Transverse colon (tissue), 4 donors: ENCODE data around the gene DCUN1D3. TPM values are rescaled to one million over a fixed set of nuclear protein-coding genes. Genes with fewer than 3 reads are reported as not detected.

Experiments used
- DNase-seq: peaks from one replicate; pipeline ENCODE4 v3.0.0-alpha.2; 2019
- H3K27ac ChIP-seq, 4 donors: fragments of 200-600 bp; sonication (generic); 2 replicates each; pipeline ENCODE4 v1.5.1; 2016 to 2018; ENCODE audit warnings: inconsistent platforms in 4 of 4
- H3K27me3 ChIP-seq: fragments of 200-600 bp; sonication (generic); 2 replicates; pipeline ENCODE4 v1.5.1; 2017; ENCODE audit warnings: inconsistent platforms
- H3K36me3 ChIP-seq, 4 donors: fragments of 200-600 bp; sonication (generic); 2 replicates each; pipeline ENCODE4 v1.5.1; 2017 to 2019; ENCODE audit warnings: inconsistent platforms in 4 of 4
- H3K4me1 ChIP-seq, 4 donors: fragments of 200-600 bp; sonication (generic); 2 replicates each; pipeline ENCODE4 v1.5.1; 2017 to 2020; ENCODE audit warnings: inconsistent platforms in 4 of 4
- H3K4me3 ChIP-seq, 4 donors: fragments of 200-600 bp; sonication (generic); 1 replicate in 1 of 4; 2 replicates in 3 of 4; pipeline versions ENCODE4 v1.5.1 to v1.6.1; 2017 to 2019; ENCODE audit warnings: inconsistent platforms in 4 of 4
- H3K9me3 ChIP-seq, 2 donors: fragments of 200-600 bp; sonication (generic); 2 replicates each; pipeline ENCODE4 v1.5.1; 2017 to 2019; ENCODE audit warnings: inconsistent platforms in 2 of 2
- CTCF ChIP-seq, 5 experiments: fragments of 200-600 bp in 3 of 5; fragments of 450-650 bp in 2 of 5; sonication (generic) in 3 of 5; IDR thresholded peaks; 1 replicate in 2 of 5; 2 replicates in 3 of 5; pipeline ENCODE4 v1.5.1; 2016 to 2017; ENCODE audit warnings: antibody characterized with exemption in 5 of 5, inconsistent platforms in 3 of 5, mild to moderate bottlenecking in 2 of 5, moderate library complexity in 1 of 5
- EP300 ChIP-seq: sonication (generic); formaldehyde crosslinking; IDR thresholded peaks from one replicate; pipeline ENCODE4 v1.6.1; 2017; ENCODE audit warnings: antibody characterized with exemption, low read depth
- POLR2A ChIP-seq: fragments of 450-650 bp; IDR thresholded peaks from one replicate; pipeline ENCODE4 v1.6.1; 2016; ENCODE audit warnings: antibody characterized with exemption, mild to moderate bottlenecking, moderate library complexity
- POLR2AphosphoS5 ChIP-seq, 3 donors: sonication (generic); formaldehyde crosslinking; IDR thresholded peaks; one replicate each; pipeline ENCODE4 v1.6.1; 2016; ENCODE audit warnings: antibody characterized with exemption in 3 of 3
- WGBS, 2 donors: methylation state at CpG; one replicate each; pipeline ENCODE4 v1.1.5; 2018; ENCODE audit warnings: low coverage in 1 of 2; 5-methylcytosine and 5-hydroxymethylcytosine counted together
- in situ Hi-C, 4 donors: fragments of 200-750 bp; cut with MboI; loops; one replicate each; pipeline versions ENCODE4 v1.15.0 to v1.15.1; 2017; ENCODE audit warnings: low sequenced_read_pairs in 3 of 4, low pct_ligation_motif_present in 1 of 4, low pct_unique_long_range_greater_than_20kb in 1 of 4
- intact Hi-C: fragments of 100-400 bp; cut with DNase I; formaldehyde crosslinking; loops from one replicate; pipeline ENCODE4 v1.15.1; 2023; ENCODE audit warnings: low total_unique reads
- total RNA-seq, 4 donors: library from RNA; depleted of rRNA; stranded (reverse); fragments of >200 nt; gene quantifications; one replicate each; pipeline ENCODE4 v1.1.0, GENCODE V29; 2016

The DCUN1D3 gene
- total RNA-seq, 4 donors from 2014 or later = 5.6 to 47.6 (median 10.5) TPM

DNA sequence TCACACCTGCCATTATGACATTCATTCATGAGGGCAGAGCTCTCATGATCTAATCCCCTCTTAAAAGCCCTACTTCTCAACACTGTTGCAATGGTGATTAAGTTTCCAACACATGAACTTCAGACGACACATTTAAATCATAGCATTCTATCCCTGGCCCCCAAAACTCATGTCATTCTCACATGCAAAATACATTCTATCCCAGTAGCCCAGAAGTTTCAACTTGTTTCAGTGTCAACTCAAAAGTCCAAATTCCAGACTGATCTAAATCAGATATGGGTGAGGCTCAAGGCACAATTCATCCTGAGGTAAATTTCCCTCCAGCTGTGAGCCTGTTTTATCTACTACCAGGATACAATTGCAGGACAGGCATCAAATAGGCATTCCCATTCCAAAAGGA lies 25.6 kb upstream of the DCUN1D3 start:
- in situ Hi-C loops (no loop called here), intact Hi-C loops (no loop called here)
- H3K4me3 ChIP-seq = no peak overlapping the region
- WGBS, 2 donors = 90 to 100% methylated on average over 1 of the region's 1 CpG
- DNase-seq = no peak
- H3K27ac ChIP-seq = no peak overlapping the region
- H3K36me3 ChIP-seq = peaks cover 0 to 9% (median 4%) of the 10 kb centered on the region in 4 donors
- H3K27me3 ChIP-seq = no peaks in the 10 kb centered on the region
- TF ChIP-seq EP300 = no peak
- TF ChIP-seq CTCF (IDR thresholded peaks at IDR 0.05) = no peak
- TF ChIP-seq POLR2A = no peak
- TF ChIP-seq POLR2AphosphoS5 (IDR thresholded peaks at IDR 0.05) = no peak
- no peaks in the 10 kb centered on the region for H3K4me1 ChIP-seq
- H3K9me3 ChIP-seq = no peaks in the 10 kb centered on the region

GRCh38 chr16:20923876-20924275 lies 23.7 kb upstream of the DCUN1D3 start:
- in situ Hi-C loops = no loop called here
- Histone ChIP-seq H3K4me3 (no peak overlapping the region), H3K4me1 (no peaks in the 10 kb centered on the region), H3K36me3 (peaks cover 0 to 9% (median 4%) of the 10 kb centered on the region in 4 donors), H3K27me3 (no peaks in the 10 kb centered on the region), H3K9me3 (no peaks in the 10 kb centered on the region), H3K27ac (no peak overlapping the region)
- 85% methylated on average over 3 of the region's 3 CpGs; no CpG with 5 or more reads in 1 of the 2 donors for WGBS, 2 donors
- DNase-seq = no peak
- intact Hi-C loops = no loop called here
- TF ChIP-seq EP300 = no peak
- no peak for TF ChIP-seq POLR2AphosphoS5 (IDR thresholded peaks at IDR 0.05)
- no peak for TF ChIP-seq CTCF (IDR thresholded peaks at IDR 0.05)
- no peak for TF ChIP-seq POLR2A

DNA sequence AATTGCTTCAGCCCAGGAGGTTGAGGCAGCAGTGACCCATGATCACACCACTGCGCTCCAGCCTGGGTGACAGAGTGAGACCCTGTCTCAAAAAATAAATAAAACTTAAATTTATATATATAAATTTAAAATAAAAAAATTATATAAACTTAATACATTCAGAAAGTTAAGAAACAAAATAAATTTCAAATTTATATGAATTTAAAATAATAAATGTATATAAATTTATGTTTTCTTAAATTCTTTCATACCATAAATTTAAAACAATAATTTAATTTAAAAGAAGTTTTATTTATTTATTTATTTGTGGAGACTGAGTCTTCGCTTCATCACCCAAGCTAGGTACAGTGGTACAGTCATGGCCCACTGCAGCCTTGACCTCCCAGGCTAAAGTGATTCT lies 20.6 kb upstream of the DCUN1D3 start:
- TF ChIP-seq EP300 (no peak), POLR2AphosphoS5 (IDR thresholded peaks at IDR 0.05) (no peak), CTCF (IDR thresholded peaks at IDR 0.05) (no peak), POLR2A (no peak)
- H3K4me1 ChIP-seq = no peaks in the 10 kb centered on the region
- in situ Hi-C loops = no loop called here
- H3K27me3 ChIP-seq = no peaks in the 10 kb centered on the region
- H3K9me3 ChIP-seq = no peaks in the 10 kb centered on the region
- H3K36me3 ChIP-seq = peaks cover 0 to 9% (median 4%) of the 10 kb centered on the region in 4 donors
- no peak for DNase-seq
- WGBS, 2 donors = 98 to 100% methylated on average over 2 of the region's 2 CpGs
- intact Hi-C loops = no loop called here
- H3K4me3 ChIP-seq = no peak overlapping the region
- H3K27ac ChIP-seq = no peak overlapping the region

DNA sequence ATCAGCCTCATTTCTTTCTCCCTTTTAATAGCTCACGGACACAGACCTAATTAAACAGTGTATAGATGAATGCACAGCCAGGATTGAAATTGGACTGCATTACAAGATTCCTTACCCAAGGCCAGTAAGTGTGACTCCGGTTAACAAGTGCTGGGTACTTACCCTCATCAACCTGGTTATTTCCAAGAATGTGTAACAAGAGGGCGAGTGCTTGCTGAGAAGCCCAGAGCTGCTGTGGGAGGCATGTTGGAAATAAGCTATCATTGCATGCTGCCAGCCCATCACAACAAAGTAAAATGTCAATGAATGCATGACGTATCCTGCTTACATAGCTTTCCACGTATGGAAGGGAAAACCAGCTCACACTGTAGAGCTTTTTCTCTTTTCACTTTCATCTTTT lies 19.9 kb upstream of the DCUN1D3 start:
- Histone ChIP-seq H3K4me3 (no peak overlapping the region), H3K9me3 (no peaks in the 10 kb centered on the region), H3K27me3 (no peaks in the 10 kb centered on the region), H3K4me1 (no peaks in the 10 kb centered on the region), H3K27ac (no peak overlapping the region), H3K36me3 (peaks cover 0 to 9% (median 2%) of the 10 kb centered on the region in 4 donors)
- TF ChIP-seq CTCF (IDR thresholded peaks at IDR 0.05) (no peak), POLR2A (no peak), EP300 (no peak), POLR2AphosphoS5 (IDR thresholded peaks at IDR 0.05) (no peak)
- intact Hi-C loops = no loop called here
- no peak for DNase-seq
- WGBS, 2 donors = 94 to 100% methylated on average over 4 to 5 of the region's 5 CpGs
- in situ Hi-C loops = no loop called here
